GM19035 (cell line): ENCODE data around the gene CNTROB.

Experiments used
- ATAC-seq: cut with Tn5 transposase; IDR thresholded peaks from one replicate; pipeline ENCODE4 v1.9.1; 2021; ENCODE audit not compliant: unreplicated experiment

The CNTROB gene

DNA sequence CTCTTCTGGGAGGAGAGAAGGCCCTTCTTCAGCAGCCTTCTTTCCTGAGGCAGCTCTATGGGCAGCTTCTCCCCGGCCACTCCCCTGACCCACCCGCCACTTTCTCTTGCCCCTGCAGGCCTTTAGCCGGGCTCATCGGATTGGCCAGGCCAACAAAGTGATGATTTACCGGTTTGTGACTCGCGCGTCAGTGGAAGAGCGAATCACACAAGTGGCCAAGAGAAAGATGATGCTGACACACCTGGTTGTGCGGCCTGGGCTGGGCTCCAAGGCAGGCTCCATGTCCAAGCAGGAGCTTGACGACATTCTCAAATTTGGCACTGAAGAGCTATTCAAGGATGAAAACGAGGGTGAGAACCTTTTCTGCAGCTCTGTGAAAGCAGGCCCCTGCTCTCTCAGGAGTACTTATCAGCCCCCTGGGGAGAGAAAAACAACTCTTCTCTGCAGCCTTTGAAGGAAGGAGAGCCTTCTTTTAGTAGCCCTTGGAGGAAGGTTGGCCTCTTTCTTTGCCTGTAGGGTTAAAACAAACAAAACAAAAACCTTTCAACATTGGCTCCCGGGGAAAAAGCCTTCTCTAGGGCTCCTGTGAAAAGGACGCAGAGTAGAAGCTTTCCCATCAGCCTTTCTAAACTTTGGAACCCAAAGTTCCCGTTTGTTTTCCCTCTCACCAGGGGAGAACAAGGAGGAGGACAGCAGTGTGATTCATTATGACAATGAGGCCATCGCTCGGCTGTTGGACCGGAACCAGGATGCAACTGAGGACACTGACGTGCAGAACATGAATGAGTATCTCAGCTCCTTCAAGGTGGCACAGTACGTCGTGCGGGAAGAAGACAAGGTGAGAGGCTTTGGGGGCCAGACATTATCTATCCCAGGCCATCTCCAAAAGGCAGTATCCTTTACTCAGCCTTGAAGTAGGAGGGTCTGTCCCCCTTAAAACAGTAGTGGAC lies 28.6 kb upstream of the CNTROB start:
- ATAC-seq = no peak

DNA sequence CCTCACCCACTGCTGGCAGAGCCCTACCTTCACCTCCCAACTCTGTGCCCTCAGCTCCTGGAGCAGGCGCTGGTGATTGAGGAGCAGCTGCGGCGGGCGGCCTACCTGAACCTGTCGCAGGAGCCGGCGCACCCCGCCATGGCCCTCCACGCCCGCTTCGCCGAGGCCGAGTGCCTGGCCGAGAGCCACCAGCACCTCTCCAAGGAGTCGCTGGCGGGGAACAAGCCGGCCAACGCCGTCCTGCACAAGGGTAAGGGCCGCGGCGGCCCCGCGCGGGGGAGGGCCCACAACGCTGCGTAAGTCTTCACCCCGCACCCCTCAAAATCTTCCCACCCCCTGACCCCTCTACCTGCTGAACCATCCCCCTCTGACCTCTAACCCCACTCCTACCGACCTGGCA lies 22.9 kb upstream of the CNTROB start:
- ATAC-seq = no peak

DNA sequence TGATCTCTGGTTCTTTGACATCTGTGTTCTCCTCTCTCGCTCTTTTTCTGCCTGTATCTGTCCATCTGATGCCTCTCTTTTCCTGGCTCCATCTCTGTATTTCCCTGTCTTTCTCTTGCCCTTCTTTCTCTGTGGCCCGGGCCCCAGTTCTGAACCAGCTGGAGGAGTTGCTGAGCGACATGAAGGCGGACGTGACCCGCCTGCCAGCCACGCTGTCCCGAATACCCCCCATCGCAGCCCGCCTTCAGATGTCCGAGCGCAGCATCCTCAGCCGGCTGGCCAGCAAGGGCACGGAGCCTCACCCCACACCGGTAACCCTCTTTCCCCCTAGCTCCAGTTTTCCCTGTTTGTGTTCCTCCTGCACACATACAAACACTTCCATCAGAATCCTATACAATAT lies 21.7 kb upstream of the CNTROB start:
- no peak for ATAC-seq

DNA sequence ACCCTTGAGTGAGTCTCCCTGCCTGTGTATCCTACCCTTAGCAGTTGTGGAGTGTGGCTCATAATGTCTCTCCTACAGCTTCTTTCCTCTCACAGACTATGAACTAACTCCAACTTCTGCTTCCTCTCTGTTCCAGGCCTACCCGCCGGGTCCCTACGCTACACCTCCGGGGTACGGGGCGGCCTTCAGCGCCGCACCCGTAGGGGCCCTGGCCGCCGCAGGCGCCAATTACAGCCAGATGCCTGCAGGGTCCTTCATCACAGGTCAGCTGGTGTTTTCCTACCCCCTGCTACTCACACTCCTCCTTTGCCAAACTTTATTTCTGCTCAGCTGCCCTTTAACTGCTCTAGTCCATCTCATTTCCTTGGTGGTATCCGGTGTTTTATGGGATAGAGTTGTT lies 21.3 kb upstream of the CNTROB start:
- no peak for ATAC-seq

DNA sequence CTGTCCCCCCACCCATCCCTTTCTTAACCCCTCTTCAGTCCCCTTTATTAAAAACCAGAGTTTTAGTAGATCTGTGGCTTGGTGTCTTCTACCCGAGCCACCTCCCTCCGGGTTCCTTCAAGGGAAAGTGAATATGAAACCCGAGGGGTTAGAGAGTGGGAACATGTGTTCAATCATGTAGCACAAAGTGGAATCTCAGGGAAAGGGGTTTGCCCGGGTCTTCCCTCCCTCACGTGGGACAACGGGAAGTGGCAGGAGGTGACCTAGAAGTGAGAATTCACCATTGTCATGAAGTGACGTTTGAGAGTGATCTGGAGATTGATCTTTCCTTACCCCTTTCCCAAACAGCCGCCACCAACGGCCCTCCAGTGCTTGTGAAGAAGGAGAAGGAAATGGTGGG lies 20.9 kb upstream of the CNTROB start:
- no peak for ATAC-seq

DNA sequence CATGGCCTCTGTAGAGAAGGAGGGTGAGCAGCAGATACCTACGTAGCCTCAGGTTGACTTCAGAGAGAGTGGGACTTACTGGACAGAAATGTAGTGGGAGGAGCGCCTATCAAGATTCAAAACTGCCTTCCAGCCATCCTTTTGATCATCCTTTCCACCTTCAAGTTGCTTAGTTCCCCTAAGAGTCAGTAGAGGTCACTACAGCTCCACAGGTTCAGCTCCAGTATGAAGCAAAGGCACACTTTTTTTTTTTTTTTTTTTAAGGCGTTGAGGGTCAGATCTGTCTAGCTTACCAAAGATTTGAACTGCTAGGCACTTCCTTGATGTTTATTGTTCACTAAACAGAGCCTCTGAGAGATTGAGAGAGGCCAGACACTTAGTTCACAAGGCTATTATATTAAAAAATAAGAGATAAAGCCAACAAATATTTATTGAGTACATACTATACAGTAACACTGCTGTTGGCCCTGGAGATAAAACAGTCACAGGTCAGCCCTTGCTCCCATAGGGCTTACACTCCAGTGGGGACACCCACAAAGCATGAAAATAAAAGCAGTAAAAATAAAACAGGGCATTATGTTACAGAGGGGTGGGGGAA lies 19.0 kb upstream of the CNTROB start:
- ATAC-seq = no peak

DNA sequence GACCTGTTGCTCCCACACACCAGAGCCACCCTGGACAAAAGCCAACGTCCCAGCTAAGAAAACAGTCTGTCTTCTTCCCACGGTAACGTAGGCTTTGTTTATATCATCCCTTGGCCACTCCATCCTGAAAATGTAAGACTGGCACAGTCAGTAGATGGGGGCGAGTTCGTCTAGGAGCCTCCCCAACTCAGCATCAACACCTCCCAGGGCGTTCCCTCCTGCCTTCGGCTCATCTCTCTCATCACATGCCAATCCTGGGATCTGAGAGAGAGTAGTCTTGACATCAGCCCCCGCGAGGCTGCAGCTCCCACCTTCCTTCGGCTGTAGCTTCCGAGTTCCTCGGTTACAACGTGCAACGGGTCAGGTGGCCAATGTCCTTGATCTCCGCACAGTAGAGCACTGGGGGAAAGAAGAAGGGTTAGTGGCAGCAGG lies 16.8 kb upstream of the CNTROB start:
- peak; percentile 2 for ATAC-seq

DNA sequence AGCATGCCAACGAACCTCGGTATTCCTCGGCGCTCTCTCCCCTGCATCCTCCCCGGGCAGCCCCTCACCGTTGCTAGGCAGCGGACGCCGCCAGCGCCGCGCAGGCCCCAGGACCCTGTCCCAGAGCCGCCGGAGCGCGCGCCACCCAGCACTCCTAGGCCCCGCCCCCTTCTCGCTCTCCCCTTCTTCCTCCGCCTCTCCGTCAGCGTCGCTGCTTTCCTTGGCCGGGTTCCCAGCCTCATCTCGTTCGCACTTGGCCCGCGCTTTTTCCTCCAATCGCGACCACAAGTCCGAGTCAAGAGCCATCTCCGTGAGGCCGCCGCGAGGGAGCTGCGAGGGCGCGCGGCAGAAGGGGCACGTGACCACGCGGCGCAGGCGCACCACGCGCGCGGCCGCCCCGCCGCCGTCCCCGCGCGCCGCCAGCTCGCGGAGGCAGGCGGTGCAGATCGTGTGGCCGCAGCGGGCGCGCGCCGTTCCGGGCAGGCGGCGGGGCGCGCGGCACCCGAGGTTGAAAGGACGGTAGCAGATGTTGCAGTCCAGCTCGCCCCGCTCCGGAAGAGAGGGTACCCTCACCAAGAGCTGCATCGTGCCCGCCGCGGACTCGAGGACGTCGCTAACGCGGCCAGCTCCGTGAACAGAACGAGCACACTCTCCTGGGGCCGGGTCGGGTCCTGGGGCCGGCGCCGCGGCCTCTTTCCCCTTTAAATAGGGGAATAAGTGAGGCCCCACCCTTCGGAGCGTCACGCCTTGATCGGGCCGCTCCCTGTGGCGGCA lies 16.2 kb upstream of the CNTROB start, which contains the start of gene RNF227:
RNF227 (minus strand) TSS at position 679 of the 774 bp plus-strand sequence; CDS start at position 585, 94 bp downstream.
- ATAC-seq = peak; percentile 70

DNA sequence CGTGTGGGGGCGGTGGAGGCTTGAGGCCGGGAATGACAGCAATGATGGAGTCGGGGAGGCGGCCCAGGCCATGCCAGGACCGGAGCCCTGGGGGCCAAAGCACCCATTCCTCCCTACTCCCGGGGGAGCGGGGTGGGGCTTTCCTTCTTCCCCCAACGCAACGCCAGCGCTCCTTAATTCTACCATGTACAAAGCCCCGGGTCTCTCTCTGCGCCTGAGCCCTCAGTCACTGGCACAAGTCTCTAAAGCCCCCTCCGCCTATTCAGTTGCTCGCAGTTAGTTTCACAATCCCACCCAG lies 15.7 kb upstream of the CNTROB start:
- ATAC-seq = no peak

DNA sequence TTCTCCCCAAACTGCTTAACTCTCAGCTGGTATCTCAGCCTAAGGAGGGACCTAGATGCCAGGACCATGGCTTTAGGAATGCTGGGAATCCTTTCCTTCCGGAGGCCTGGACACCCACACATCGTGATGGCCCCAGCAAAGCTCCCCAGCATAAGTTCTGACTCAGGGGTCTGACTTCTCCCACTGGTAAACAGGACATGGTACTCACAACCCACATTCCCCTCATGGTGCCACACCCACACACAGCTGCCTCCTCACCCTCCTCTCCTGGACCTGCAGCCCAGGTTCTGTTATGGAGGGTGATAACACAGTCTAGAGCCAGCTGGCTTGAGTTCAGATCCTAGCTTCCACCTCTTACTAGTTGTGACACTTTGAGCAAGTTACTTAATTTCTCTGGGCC lies 15.2 kb upstream of the CNTROB start:
- ATAC-seq = no peak

DNA sequence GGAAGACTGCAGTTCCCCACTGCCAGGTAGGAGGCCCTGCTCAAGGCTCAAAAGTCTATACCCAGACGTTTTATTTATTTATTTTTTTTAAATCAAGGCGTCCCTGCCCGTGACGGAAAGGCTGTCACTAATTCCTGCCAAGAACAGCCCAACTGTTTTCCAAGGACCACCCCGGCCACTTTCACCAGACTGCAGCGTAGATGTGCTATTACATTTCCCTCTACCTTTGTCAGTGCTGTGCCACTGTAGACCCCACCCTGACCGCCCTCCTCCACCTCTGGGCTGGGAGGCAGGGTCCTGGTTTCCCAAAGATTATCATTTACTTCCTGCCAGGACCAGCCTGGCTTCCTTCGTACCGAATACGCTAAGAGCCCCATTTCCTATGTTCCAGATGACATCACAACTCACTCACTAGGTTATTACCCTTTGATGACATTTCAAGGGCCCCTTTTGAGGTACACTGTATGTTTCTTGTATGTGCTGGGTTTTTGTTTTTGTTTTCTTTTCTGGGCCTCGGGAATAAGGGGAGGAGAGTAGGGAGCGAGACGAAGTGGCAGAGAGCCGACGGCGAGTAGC lies 9.6 kb upstream of the CNTROB start:
- no peak for ATAC-seq

DNA sequence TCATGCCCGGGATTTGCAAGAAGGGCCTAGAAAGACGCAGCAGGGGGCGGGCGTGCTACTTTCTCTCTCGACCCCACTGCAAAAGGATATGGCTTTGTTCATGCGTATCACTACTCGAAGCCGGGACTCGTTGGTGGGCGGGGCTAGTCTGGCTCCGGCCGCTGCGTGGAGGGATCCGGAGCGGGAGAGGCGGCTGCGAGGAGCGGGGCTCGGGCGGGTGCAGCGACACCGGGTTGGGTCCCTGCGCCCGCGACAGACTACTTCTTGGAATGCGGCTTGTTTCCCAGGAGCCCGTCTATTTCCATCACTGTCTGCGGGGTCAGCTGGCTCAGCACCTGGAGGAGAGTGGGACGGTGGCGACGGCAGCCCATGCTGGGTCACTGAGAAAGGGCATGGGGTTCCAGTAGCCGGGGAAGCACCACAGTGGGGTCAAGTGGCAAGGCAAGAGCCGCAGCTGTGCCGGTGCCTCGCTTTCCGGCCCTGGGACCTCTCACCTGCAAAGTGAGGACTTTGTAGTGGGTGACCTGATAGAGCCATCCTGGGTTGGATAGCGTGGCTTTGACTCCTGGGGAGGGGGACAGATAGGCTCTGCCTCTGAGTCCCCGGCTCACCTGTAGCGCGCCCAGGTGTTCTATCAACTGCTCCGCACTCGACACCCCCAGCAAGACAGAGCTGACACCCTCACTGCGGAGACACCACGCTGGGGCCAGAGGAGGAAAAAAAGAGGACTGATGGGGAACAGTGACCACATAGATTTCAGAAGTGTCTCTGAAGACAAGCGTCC lies 9.0 kb upstream of the CNTROB start:
- ATAC-seq = no peak

DNA sequence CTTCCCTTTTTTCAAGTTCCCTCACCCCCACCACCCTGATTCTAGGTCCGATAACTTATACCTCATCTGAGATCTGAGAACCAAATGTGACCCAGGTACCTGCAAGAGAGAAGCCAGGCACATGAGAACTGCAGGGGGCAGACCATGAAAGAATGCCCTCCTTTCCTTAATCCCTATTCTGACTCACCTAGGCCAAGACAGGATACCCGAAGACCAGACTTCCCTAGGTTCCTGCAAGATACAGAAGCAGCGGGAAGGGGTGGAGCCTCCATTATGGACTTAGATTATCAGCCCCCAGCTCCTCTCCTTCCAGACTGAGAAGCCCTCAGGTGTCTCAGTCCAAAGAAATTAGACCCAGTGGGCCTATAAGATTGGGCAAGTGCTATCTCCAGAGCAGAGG lies 4.4 kb upstream of the CNTROB start:
- no peak for ATAC-seq

DNA sequence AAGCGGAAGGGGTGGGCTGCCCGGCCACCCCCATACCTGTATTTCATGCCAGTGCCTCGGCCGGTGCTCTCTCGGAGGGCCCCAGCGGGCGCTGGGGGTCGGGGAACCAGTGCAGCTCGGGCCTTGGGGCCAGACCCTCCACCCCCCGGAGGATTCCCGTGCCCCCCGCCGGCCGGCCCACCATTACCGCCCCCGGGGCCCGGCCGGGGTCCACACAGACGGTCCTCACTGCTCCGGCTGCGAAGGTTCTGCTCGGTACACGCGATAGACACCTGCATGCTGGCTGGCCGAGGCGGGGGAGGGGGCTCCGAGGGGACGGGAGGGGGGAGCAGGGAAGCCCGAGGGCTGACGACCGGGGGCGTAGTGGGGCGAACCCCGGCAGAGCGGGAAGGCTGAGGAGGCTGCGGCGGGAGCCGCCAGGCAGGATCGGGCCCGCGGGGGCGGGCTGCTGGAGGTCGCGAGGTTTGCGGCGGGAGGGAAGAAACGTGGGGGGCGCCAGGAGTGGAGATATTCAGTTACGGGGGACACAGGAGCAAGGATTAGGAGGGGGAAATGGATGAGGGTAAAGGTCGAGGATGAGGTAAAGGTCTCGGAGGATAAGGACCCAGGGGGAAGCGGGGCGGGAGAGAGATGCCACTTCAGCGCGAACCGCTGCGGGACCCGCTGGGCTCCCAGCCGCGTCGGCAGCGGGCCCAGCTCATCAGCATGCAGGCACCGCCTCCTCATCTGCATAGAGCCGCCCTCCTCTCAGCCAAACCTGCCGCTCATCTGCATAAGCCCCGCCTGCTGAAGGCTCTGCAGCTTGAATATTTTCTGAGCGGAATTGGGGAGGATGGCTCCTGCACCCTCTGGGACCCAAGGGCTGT lies 2.6 kb upstream of the CNTROB start, which contains the start of gene KCNAB3:
KCNAB3 (minus strand) TSS at position 699 of the 866 bp plus-strand sequence; CDS start at position 278, 421 bp downstream.
- no peak for ATAC-seq

DNA sequence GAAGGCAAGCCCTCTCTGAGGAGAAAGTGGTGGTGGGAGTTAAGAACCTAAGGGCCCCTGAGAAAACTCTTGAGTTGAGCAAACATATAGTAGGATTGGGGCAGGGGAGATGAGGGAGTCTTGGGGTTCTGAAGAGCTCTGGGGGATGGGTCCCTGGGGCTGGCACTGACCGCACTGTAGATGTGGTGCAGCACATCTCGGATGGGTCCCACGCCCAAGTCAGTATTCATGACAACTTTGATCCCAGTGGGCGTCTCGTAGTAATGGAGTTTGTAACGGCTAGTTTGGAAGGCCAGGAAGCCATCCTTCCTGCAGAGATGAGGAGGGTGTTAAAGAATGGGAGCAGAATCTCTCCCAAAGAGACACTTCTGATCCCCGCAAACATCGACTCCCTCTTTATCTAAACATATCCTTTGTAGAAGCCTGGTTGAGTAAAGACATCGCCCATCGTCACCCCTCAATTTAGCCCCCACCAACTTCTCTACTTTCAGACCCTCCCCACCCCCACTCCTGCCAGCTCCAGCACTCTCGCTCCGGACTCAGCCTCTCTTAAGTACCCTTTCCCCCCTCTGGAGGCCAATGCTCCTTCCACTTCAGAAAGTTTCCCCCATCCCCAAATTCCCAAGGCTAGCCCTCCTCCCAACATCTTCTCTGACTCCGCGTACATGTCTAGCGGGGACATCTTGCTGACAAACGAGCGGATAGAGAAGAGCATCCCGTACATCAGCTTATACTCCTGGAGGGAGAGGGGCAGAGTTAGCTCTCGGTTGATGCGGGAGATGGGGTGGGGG lies 970 bp upstream of the CNTROB start:
- ATAC-seq = no peak

DNA sequence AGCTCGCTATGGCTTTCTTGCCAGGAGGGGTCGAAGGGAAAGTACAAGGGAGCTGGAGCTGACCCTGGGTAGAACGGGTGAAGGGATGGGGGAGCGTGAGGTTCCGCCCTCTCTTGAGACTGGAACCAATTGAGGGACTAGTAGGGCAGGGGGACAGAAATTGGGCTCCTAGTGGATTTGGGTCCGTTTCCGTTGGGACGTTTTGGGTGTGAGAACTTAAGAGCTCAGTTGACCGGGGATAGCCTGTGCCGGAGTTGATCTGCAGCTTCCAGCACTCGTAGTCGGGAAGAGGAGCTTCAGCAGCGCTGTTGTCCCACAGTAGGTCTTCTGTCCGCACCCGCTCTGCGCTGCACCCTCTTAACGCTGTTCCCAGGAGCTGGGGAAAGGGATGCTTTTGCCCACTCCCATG lies 481 bp downstream of the CNTROB start:
- ATAC-seq = peak; percentile 8

DNA sequence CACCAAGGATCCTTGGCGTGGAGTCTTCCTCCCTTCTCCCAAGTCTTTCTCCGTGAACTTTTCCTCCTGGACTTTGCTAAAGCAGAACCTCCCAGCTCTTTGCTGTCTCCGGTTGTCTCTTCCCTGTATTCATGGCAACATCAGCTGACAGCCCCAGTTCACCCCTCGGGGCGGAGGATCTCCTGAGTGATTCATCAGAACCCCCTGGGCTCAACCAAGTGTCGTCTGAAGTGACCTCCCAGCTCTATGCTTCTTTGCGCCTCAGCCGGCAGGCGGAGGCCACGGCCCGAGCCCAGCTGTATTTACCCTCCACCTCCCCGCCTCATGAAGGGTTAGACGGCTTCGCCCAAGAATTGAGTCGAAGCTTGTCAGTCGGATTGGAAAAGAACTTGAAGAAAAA lies 943 bp downstream of the CNTROB start:
- ATAC-seq = no peak

DNA sequence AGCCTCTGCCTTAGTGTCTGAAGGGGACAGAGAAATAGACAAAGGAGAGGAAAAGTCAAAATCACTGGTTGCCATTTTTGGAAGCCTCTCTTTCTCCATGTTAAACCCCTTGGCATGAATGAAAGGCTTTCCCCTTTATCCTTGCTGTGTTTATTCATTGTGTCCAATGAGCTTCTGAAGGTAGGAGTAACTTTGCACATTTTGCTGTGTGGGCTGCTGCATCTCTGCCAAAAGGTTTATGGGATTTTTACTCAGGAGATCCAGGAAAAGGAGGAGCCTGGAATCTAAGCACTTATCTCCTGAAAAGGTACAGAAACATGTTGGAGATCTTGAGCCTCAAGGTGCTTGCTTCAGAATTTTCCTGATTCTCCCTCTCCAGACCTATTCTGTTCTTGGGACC lies 3.9 kb downstream of the CNTROB start:
- ATAC-seq = no peak

DNA sequence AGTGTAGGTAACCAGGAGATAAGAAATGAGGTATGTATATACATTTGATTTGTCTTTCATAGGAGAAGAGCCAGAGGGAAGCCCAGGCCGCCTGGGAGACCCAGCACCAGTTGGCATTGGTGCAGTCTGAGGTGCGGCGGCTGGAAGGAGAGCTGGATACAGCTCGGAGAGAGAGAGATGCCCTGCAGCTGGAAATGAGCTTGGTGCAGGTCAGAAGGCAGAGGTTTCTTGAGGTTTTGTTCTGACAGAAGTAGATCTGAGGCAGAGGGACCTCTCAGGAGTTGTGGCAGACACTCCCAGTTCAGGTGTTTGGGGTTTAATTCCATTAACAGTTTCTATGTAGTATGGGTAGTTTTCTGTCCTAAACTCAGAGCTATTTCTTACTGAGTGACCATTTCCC lies 8.0 kb downstream of the CNTROB start:
- ATAC-seq = no peak
